GM23338 (cell line): Measurements from ENCODE around the gene PFN2. TPM values are rescaled to one million over a fixed set of nuclear protein-coding genes. Genes with fewer than 3 reads are reported as not detected.

Source experiments
- ATAC-seq: fragments of 200-7000 bp; cut with Tn5 transposase; 3 replicates; pipeline ENCODE4 v1.9.1; 2020
- DNase-seq: peaks from one replicate; pipeline ENCODE4 v3.0.0-alpha.2; 2015; ENCODE audit warnings: low spot score
- H2AFZ ChIP-seq: fragments of 200-600 bp; sonication (generic); 2 replicates; pipeline ENCODE4 v1.8.0; 2016; ENCODE audit warnings: antibody characterized with exemption, mild to moderate bottlenecking, moderate library complexity
- H3F3A ChIP-seq: fragments of 200-600 bp; sonication (generic); replicated peaks from 2 replicates; pipeline ENCODE4 v1.8.0; 2017; ENCODE audit warnings: antibody characterized with exemption, mixed run types, low read depth
- H3K27ac ChIP-seq: fragments of 200-600 bp; sonication (generic); 2 replicates; pipeline ENCODE4 v1.6.1; 2016; ENCODE audit warnings: low read depth
- H3K27me3 ChIP-seq: fragments of 200-600 bp; sonication (generic); 2 replicates; pipeline ENCODE4 v1.8.0; 2016; ENCODE audit warnings: mild to moderate bottlenecking, mixed run types, moderate library complexity; ENCODE audit not compliant: insufficient read depth
- H3K36me3 ChIP-seq: fragments of 200-600 bp; sonication (generic); 2 replicates; pipeline ENCODE4 v1.8.0; 2016; ENCODE audit warnings: mild to moderate bottlenecking; ENCODE audit not compliant: insufficient read depth
- H3K4me1 ChIP-seq: fragments of 200-600 bp; sonication (generic); 2 replicates; pipeline ENCODE4 v1.8.0; 2016; ENCODE audit warnings: mild to moderate bottlenecking, moderate library complexity; ENCODE audit not compliant: insufficient read depth
- H3K4me2 ChIP-seq: fragments of 200-600 bp; sonication (generic); 2 replicates; pipeline ENCODE4 v1.7.1; 2017; ENCODE audit warnings: mixed run types
- H3K4me3 ChIP-seq: fragments of 200-600 bp; sonication (generic); 2 replicates; pipeline ENCODE4 v1.6.1; 2016; ENCODE audit warnings: mixed run types
- H3K79me2 ChIP-seq: fragments of 200-600 bp; sonication (generic); replicated peaks from 2 replicates; pipeline ENCODE4 v1.8.0; 2017; ENCODE audit warnings: mild to moderate bottlenecking; ENCODE audit not compliant: insufficient read depth
- H3K9me2 ChIP-seq: fragments of 200-600 bp; sonication (generic); 2 replicates; pipeline ENCODE4 v1.8.0; 2017; ENCODE audit not compliant: insufficient read depth
- H4K20me1 ChIP-seq: fragments of 200-600 bp; sonication (generic); replicated peaks from 2 replicates; pipeline ENCODE4 v1.8.0; 2017; ENCODE audit warnings: mild to moderate bottlenecking; ENCODE audit not compliant: insufficient read depth
- H3K27ac Mint-ChIP-seq: 2 replicates; pipeline ENCODE4 v1.8.0; 2020; ENCODE audit warnings: inconsistent platforms, mild to moderate bottlenecking, moderate library complexity, mixed read lengths
- H3K27me3 Mint-ChIP-seq: 3 replicates; pipeline ENCODE4 v1.8.0; 2022; ENCODE audit warnings: low read depth, mild to moderate bottlenecking, moderate library complexity, mixed read lengths, inconsistent platforms; ENCODE audit not compliant: insufficient read depth, poor library complexity
- H3K36me3 Mint-ChIP-seq: 3 replicates; pipeline ENCODE4 v1.8.0; 2021; ENCODE audit warnings: low read depth, mild to moderate bottlenecking, inconsistent platforms, moderate library complexity, mixed read lengths
- H3K4me1 Mint-ChIP-seq: 3 replicates; pipeline ENCODE4 v1.8.0; 2020; ENCODE audit warnings: mild to moderate bottlenecking, inconsistent platforms, mixed read lengths
- H3K4me3 Mint-ChIP-seq: 3 replicates; pipeline ENCODE4 v1.8.0; 2021; ENCODE audit warnings: moderate library complexity, mild to moderate bottlenecking, inconsistent platforms, mixed read lengths
- H3K9me3 Mint-ChIP-seq: 3 replicates; pipeline ENCODE4 v1.8.0; 2020; ENCODE audit warnings: moderate library complexity, mild to moderate bottlenecking, inconsistent platforms, mixed read lengths
- CREB1 ChIP-seq: fragments of 250-450 bp; sonication (Bioruptor Pico); IDR thresholded peaks from 2 replicates; pipeline ENCODE4 v1.5.0; 2020; ENCODE audit warnings: low read depth, mild to moderate bottlenecking, moderate library complexity
- EZH2 ChIP-seq: fragments of 200-600 bp; sonication (generic); IDR thresholded peaks from one replicate; pipeline ENCODE4 v1.8.0; 2017; ENCODE audit warnings: antibody characterized with exemption, mild to moderate bottlenecking, low read depth; ENCODE audit not compliant: unreplicated experiment
- EZH2phosphoT487 ChIP-seq: fragments of 200-600 bp; sonication (generic); IDR thresholded peaks from one replicate; pipeline ENCODE4 v1.8.1; 2018; ENCODE audit warnings: antibody characterized with exemption; ENCODE audit not compliant: unreplicated experiment
- JUNB ChIP-seq: IDR thresholded peaks from one replicate; pipeline ENCODE4 v1.6.1; 2016; ENCODE audit warnings: antibody characterized with exemption; ENCODE audit not compliant: unreplicated experiment
- NANOG ChIP-seq: IDR thresholded peaks from 2 replicates; pipeline ENCODE4 v1.6.1; 2016; ENCODE audit warnings: antibody characterized with exemption, borderline replicate concordance
- POLR2AphosphoS5 ChIP-seq: IDR thresholded peaks from 2 replicates; pipeline ENCODE4 v1.6.1; 2016; ENCODE audit warnings: antibody characterized with exemption, low read depth
- STAT1 ChIP-seq: IDR thresholded peaks from one replicate; pipeline ENCODE4 v1.6.1; 2016; ENCODE audit warnings: antibody characterized with exemption; ENCODE audit not compliant: unreplicated experiment
- ZNF114 ChIP-seq: fragments of 250-450 bp; sonication (Bioruptor Pico); IDR thresholded peaks from 2 replicates; pipeline ENCODE4 v1.5.0; 2020; ENCODE audit warnings: mild to moderate bottlenecking, moderate library complexity
- ZNF331 ChIP-seq: fragments of 250-450 bp; sonication (Bioruptor Pico); IDR thresholded peaks from 2 replicates; pipeline ENCODE4 v1.5.0; 2020; ENCODE audit warnings: low read depth, mild to moderate bottlenecking, moderate library complexity
- polyA plus RNA-seq: library from polyadenylated mRNA; unstranded; fragments of >200 nt; fragmentation: Nextera tagmentation; extraction: Ambion mirVana; gene quantifications from 2 replicates; pipeline ENCODE4 v1.2.1, GENCODE V29; 2016
- total RNA-seq: library from RNA; depleted of rRNA; stranded (reverse); fragments of >200 nt; shearing (Covaris generic); gene quantifications from 2 replicates; pipeline ENCODE4 v1.2.3, GENCODE V29; 2014
- TF ChIP-seq, protein P1 (sequence below): fragments of 250-450 bp; sonication (Bioruptor Pico); IDR thresholded peaks from 2 replicates; pipeline ENCODE4 v1.5.0; 2020; ENCODE audit warnings: mild to moderate bottlenecking, moderate library complexity
- TF ChIP-seq, protein P2 (sequence below), 2 experiments: fragments of 200-600 bp in 1 of 2; sonication (generic) in 1 of 2; conservative IDR thresholded peaks; 2 replicates each; pipeline versions ENCODE4 v1.5.1 to v1.6.1; 2016 to 2017; ENCODE audit warnings: antibody characterized with exemption in 2 of 2, low read depth in 2 of 2, mild to moderate bottlenecking in 2 of 2, moderate library complexity in 1 of 2
- TF ChIP-seq, protein P3 (sequence below): IDR thresholded peaks from one replicate; pipeline ENCODE4 v1.6.1; 2018; ENCODE audit warnings: antibody characterized with exemption; ENCODE audit not compliant: unreplicated experiment
- TF ChIP-seq, protein P4 (sequence below): IDR thresholded peaks from 2 replicates; pipeline ENCODE4 v1.6.1; 2016; ENCODE audit warnings: antibody characterized with exemption

Gene PFN2
- total and polyA plus RNA-seq, 2 experiments from 2014 or later: 183 to 212 TPM

DNA sequence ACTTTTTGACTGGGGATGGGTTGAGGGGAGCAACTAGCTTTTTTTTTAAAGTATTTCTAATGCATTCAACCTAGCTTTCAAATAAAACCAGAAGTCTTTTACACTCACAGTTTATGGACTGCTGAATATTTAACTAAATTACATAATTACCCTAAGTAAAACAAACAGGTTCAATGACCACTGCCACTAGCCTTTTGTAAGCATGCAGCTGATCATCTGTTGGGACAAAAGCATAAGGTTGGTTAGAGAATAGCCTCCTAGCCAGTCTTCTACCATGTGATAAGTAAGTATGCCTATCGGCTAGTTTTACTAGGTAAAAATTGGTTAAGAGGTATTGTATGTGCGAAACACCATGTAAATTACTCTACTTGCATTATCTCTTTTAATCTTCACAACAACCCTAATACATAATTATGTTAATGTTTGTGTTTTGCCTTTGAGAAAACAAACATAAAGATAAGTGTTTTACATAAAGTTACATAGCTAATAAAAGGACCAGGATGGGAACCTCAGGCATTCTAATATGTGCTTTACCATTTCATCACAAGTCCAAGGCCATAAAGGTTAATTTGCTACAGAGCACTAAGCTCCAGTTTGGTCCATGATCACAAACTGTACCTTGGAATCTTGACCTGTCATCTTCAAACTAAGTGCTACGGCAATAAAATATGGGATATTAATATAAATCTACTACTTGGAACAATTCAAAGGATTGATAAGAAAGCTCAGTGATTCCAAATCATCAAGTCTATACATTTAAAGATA, 13.2 kb downstream of the PFN2 start:
- Histone ChIP-seq H3K79me2 (peaks cover 25% of the 10 kb centered on the region), H3K27ac (no peak overlapping the region), H4K20me1 (peaks cover 27% of the 10 kb centered on the region), H3K4me3 (no peak overlapping the region), H3K36me3 (no peaks in the 10 kb centered on the region), H3K27me3 (no peaks in the 10 kb centered on the region), H3K9me2 (no peaks in the 10 kb centered on the region), H3K4me2 (no peak overlapping the region), H3F3A (no peaks in the 10 kb centered on the region), H2AFZ (no peak overlapping the region), H3K4me1 (peaks cover 18% of the 10 kb centered on the region)
- Mint-ChIP-seq H3K9me3 (no peaks in the 10 kb centered on the region), H3K27me3 (no peaks in the 10 kb centered on the region), H3K4me3 (no peak overlapping the region), H3K27ac (no peak overlapping the region), H3K36me3 (peaks cover 20% of the 10 kb centered on the region), H3K4me1 (peaks cover 30% of the 10 kb centered on the region)
- TF ChIP-seq EZH2 (no peak), NANOG (no peak), ZNF331 (CRISPR knock-in tag) (no peak), POLR2AphosphoS5 (no peak), EZH2phosphoT487 (no peak), STAT1 (no peak), JUNB (no peak), ZNF114 (no peak), CREB1 (CRISPR knock-in tag) (no peak)
- TF ChIP-seq, protein P1, sequence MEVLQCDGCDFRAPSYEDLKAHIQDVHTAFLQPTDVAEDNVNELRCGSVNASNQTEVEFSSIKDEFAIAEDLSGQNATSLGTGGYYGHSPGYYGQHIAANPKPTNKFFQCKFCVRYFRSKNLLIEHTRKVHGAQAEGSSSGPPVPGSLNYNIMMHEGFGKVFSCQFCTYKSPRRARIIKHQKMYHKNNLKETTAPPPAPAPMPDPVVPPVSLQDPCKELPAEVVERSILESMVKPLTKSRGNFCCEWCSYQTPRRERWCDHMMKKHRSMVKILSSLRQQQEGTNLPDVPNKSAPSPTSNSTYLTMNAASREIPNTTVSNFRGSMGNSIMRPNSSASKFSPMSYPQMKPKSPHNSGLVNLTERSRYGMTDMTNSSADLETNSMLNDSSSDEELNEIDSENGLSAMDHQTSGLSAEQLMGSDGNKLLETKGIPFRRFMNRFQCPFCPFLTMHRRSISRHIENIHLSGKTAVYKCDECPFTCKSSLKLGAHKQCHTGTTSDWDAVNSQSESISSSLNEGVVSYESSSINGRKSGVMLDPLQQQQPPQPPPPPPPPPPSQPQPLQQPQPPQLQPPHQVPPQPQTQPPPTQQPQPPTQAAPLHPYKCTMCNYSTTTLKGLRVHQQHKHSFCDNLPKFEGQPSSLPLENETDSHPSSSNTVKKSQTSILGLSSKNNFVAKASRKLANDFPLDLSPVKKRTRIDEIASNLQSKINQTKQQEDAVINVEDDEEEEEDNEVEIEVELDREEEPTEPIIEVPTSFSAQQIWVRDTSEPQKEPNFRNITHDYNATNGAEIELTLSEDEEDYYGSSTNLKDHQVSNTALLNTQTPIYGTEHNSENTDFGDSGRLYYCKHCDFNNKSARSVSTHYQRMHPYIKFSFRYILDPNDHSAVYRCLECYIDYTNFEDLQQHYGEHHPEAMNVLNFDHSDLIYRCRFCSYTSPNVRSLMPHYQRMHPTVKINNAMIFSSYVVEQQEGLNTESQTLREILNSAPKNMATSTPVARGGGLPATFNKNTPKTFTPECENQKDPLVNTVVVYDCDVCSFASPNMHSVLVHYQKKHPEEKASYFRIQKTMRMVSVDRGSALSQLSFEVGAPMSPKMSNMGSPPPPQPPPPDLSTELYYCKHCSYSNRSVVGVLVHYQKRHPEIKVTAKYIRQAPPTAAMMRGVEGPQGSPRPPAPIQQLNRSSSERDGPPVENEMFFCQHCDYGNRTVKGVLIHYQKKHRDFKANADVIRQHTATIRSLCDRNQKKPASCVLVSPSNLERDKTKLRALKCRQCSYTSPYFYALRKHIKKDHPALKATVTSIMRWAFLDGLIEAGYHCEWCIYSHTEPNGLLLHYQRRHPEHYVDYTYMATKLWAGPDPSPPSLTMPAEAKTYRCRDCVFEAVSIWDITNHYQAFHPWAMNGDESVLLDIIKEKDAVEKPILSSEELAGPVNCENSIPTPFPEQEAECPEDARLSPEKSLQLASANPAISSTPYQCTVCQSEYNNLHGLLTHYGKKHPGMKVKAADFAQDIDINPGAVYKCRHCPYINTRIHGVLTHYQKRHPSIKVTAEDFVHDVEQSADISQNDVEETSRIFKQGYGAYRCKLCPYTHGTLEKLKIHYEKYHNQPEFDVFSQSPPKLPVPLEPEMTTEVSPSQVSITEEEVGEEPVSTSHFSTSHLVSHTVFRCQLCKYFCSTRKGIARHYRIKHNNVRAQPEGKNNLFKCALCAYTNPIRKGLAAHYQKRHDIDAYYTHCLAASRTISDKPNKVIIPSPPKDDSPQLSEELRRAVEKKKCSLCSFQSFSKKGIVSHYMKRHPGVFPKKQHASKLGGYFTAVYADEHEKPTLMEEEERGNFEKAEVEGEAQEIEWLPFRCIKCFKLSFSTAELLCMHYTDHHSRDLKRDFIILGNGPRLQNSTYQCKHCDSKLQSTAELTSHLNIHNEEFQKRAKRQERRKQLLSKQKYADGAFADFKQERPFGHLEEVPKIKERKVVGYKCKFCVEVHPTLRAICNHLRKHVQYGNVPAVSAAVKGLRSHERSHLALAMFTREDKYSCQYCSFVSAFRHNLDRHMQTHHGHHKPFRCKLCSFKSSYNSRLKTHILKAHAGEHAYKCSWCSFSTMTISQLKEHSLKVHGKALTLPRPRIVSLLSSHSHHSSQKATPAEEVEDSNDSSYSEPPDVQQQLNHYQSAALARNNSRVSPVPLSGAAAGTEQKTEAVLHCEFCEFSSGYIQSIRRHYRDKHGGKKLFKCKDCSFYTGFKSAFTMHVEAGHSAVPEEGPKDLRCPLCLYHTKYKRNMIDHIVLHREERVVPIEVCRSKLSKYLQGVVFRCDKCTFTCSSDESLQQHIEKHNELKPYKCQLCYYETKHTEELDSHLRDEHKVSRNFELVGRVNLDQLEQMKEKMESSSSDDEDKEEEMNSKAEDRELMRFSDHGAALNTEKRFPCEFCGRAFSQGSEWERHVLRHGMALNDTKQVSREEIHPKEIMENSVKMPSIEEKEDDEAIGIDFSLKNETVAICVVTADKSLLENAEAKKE (CRISPR knock-in tag): no peak
- TF ChIP-seq, protein P2, sequence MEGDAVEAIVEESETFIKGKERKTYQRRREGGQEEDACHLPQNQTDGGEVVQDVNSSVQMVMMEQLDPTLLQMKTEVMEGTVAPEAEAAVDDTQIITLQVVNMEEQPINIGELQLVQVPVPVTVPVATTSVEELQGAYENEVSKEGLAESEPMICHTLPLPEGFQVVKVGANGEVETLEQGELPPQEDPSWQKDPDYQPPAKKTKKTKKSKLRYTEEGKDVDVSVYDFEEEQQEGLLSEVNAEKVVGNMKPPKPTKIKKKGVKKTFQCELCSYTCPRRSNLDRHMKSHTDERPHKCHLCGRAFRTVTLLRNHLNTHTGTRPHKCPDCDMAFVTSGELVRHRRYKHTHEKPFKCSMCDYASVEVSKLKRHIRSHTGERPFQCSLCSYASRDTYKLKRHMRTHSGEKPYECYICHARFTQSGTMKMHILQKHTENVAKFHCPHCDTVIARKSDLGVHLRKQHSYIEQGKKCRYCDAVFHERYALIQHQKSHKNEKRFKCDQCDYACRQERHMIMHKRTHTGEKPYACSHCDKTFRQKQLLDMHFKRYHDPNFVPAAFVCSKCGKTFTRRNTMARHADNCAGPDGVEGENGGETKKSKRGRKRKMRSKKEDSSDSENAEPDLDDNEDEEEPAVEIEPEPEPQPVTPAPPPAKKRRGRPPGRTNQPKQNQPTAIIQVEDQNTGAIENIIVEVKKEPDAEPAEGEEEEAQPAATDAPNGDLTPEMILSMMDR (conservative IDR thresholded peaks at IDR 0.05; ENCODE audit: low read depth in 2 of 2): no peak
- TF ChIP-seq, protein P3, sequence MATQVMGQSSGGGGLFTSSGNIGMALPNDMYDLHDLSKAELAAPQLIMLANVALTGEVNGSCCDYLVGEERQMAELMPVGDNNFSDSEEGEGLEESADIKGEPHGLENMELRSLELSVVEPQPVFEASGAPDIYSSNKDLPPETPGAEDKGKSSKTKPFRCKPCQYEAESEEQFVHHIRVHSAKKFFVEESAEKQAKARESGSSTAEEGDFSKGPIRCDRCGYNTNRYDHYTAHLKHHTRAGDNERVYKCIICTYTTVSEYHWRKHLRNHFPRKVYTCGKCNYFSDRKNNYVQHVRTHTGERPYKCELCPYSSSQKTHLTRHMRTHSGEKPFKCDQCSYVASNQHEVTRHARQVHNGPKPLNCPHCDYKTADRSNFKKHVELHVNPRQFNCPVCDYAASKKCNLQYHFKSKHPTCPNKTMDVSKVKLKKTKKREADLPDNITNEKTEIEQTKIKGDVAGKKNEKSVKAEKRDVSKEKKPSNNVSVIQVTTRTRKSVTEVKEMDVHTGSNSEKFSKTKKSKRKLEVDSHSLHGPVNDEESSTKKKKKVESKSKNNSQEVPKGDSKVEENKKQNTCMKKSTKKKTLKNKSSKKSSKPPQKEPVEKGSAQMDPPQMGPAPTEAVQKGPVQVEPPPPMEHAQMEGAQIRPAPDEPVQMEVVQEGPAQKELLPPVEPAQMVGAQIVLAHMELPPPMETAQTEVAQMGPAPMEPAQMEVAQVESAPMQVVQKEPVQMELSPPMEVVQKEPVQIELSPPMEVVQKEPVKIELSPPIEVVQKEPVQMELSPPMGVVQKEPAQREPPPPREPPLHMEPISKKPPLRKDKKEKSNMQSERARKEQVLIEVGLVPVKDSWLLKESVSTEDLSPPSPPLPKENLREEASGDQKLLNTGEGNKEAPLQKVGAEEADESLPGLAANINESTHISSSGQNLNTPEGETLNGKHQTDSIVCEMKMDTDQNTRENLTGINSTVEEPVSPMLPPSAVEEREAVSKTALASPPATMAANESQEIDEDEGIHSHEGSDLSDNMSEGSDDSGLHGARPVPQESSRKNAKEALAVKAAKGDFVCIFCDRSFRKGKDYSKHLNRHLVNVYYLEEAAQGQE: no peak
- TF ChIP-seq, protein P4, sequence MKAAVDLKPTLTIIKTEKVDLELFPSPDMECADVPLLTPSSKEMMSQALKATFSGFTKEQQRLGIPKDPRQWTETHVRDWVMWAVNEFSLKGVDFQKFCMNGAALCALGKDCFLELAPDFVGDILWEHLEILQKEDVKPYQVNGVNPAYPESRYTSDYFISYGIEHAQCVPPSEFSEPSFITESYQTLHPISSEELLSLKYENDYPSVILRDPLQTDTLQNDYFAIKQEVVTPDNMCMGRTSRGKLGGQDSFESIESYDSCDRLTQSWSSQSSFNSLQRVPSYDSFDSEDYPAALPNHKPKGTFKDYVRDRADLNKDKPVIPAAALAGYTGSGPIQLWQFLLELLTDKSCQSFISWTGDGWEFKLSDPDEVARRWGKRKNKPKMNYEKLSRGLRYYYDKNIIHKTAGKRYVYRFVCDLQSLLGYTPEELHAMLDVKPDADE: no peak
- no peak for DNase-seq
- no peak for ATAC-seq
